RWPE1 (cell line): Measurements from ENCODE around the gene DSCAML1.

Experiments
- CTCF ChIA-PET: fragments of 350-600 bp; sonication (Branson Sonifier 250); formaldehyde crosslinking; extraction: SDS; loops from one replicate; lab custom pipeline; 2021; lab: Yijun Ruan, JAX
- POLR2A ChIA-PET: fragments of 400-600 bp; formaldehyde crosslinking; extraction: SDS; loops from one replicate; lab custom pipeline; 2020; ENCODE audit warnings: antibody characterized with exemption; ENCODE audit not compliant: low non-redundant PET; lab: Yijun Ruan, JAX
- DNase-seq: peaks from one replicate; pipeline ENCODE4 v3.0.0; 2012; ENCODE audit warnings: low spot score
- H3K27ac ChIP-seq: fragments of 450-650 bp; 2 replicates; pipeline ENCODE4 v1.5.1; 2017
- TF ChIP-seq, protein P1 (sequence below): fragments of 450-650 bp; conservative IDR thresholded peaks from 2 replicates; pipeline ENCODE4 v1.5.1; 2017; ENCODE audit warnings: low read depth, mild to moderate bottlenecking

The DSCAML1 gene

GRCh38 chr11:117633976-117634755 is 162.8 kb downstream of the DSCAML1 start:
- H3K27ac ChIP-seq, result no peak overlapping the region
- TF ChIP-seq, protein P1, sequence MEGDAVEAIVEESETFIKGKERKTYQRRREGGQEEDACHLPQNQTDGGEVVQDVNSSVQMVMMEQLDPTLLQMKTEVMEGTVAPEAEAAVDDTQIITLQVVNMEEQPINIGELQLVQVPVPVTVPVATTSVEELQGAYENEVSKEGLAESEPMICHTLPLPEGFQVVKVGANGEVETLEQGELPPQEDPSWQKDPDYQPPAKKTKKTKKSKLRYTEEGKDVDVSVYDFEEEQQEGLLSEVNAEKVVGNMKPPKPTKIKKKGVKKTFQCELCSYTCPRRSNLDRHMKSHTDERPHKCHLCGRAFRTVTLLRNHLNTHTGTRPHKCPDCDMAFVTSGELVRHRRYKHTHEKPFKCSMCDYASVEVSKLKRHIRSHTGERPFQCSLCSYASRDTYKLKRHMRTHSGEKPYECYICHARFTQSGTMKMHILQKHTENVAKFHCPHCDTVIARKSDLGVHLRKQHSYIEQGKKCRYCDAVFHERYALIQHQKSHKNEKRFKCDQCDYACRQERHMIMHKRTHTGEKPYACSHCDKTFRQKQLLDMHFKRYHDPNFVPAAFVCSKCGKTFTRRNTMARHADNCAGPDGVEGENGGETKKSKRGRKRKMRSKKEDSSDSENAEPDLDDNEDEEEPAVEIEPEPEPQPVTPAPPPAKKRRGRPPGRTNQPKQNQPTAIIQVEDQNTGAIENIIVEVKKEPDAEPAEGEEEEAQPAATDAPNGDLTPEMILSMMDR, result no peak
- CTCF ChIA-PET, result interaction anchor here (1.0 to 2.4 kb wide), 2 partner anchors 208 to 420 kb away, joined by 3 to 8 read pairs; no protein-coding TSS in a partner anchor
- DNase-seq, result no peak
- POLR2A ChIA-PET, result no interaction called here

GRCh38 chr11:117633186-117633754 is 163.7 kb downstream of the DSCAML1 start:
- H3K27ac ChIP-seq, result no peak overlapping the region
- CTCF ChIA-PET, result interaction anchor here (2.4 kb wide), 1 partner anchor 207 kb away, joined by 8 read pairs; no protein-coding TSS in a partner anchor
- POLR2A ChIA-PET, result no interaction called here
- TF ChIP-seq, protein P1, result no peak
- DNase-seq, result no peak

DNA sequence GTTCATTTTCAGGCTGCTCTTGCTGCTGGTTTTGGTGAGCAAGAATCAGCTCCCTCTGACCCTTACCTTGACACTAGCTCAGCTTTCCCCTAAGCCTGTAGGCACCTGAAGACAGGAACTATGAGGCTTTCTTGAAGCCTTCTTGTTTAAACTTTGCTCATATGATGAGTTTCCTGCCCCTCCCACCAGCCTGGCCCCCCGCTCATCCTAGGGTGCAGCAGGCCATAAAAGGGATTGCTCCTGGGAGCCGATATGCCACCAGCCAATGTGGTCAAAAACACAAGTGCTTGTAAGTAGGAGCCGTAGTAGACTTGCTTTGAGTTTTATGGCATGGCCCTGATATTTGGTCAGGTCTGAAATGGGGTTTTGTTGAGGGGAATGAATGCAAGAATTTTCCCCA is 164.7 kb downstream of the DSCAML1 start:
- TF ChIP-seq, protein P1, result no peak
- ChIA-PET CTCF (no interaction called here), POLR2A (no interaction called here)
- DNase-seq, result no peak
- no peak overlapping the region for H3K27ac ChIP-seq

GRCh38 chr11:117631336-117632140 is 165.5 kb downstream of the DSCAML1 start:
- no peak overlapping the region for H3K27ac ChIP-seq
- ChIA-PET CTCF (interaction anchor here (0.6 to 1.3 kb wide), 3 partner anchors 11 to 205 kb away, joined by 3 read pairs; no protein-coding TSS in a partner anchor), POLR2A (no interaction called here)
- no peak for DNase-seq
- TF ChIP-seq, protein P1, result no peak

- ChIA-PET CTCF (interaction anchor here (1.1 kb wide), 1 partner anchor 9 kb away, joined by 4 read pairs; no protein-coding TSS in a partner anchor), POLR2A (interaction anchor here (0.6 kb wide), 1 partner anchor 201 kb away, joined by 3 read pairs; no protein-coding TSS in a partner anchor)
- DNase-seq, result no peak
- H3K27ac ChIP-seq, result no peak overlapping the region
- TF ChIP-seq, protein P1, result no peak
Observed at GRCh38 chr11:117629891-117630538, 167.0 kb downstream of the DSCAML1 start.
